K562 (cell line): ENCODE measurements around the gene BTBD1. TPM values are rescaled to one million over a fixed set of nuclear protein-coding genes. Genes with fewer than 3 reads are reported as not detected.

Source experiments
- ATF4 ChIP-seq: fragments of 450-650 bp; formaldehyde crosslinking; IDR thresholded peaks from 2 replicates; pipeline ENCODE4 v1.4.0; 2022; ENCODE audit warnings: mild to moderate bottlenecking, moderate library complexity
- BCLAF1 ChIP-seq, 2 experiments: fragments of 450-650 bp in 1 of 2; IDR thresholded peaks; 2 replicates each; pipeline ENCODE4 v1.6.1; 2011 to 2017; ENCODE audit warnings: low read depth in 2 of 2, antibody characterized with exemption in 1 of 2, borderline replicate concordance in 1 of 2, low read length in 1 of 2, mild to moderate bottlenecking in 1 of 2, mixed read lengths in 1 of 2; ENCODE audit not compliant: control insufficient read depth in 1 of 2
- FOXK2 ChIP-seq, 2 experiments: fragments of 450-650 bp; IDR thresholded peaks in 1 of 2; conservative IDR thresholded peaks in 1 of 2; 2 replicates each; pipeline ENCODE4 v1.6.1; 2016; ENCODE audit warnings: low read depth in 2 of 2, mild to moderate bottlenecking in 1 of 2
- GABPB1 ChIP-seq: sonication (generic); formaldehyde crosslinking; IDR thresholded peaks from 2 replicates; pipeline ENCODE4 v1.8.0; 2022; ENCODE audit warnings: mild to moderate bottlenecking, missing genetic modification reagents
- HNRNPLL ChIP-seq: fragments of 200-400 bp; formaldehyde crosslinking; IDR thresholded peaks from 2 replicates; pipeline ENCODE4 v1.6.1; 2017; ENCODE audit warnings: low read length, low read depth, mild to moderate bottlenecking; ENCODE audit not compliant: poor library complexity, severe bottlenecking
- KLF1 ChIP-seq: fragments of 450-650 bp; IDR thresholded peaks from 2 replicates; pipeline ENCODE4 v1.6.1; 2016; ENCODE audit warnings: missing genetic modification characterization, missing compliant biosample characterization
- MAFK ChIP-seq: IDR thresholded peaks from 2 replicates; pipeline ENCODE4 v1.6.1; 2011; ENCODE audit warnings: low read length, improper control_type of control experiment
- NEUROD1 ChIP-seq: fragments of 150-350 bp; IDR thresholded peaks from 2 replicates; pipeline ENCODE4 v1.6.1; 2014; ENCODE audit warnings: borderline replicate concordance, low read length, low read depth; ENCODE audit not compliant: partially characterized antibody
- PKNOX1 ChIP-seq: fragments of 450-650 bp; IDR thresholded peaks from 2 replicates; pipeline ENCODE4 v1.6.1; 2016
- POLR2A ChIP-seq: fragments of 450-650 bp; conservative IDR thresholded peaks from 2 replicates; pipeline ENCODE4 v1.6.1; 2016
- SAP30 ChIP-seq: fragments of 200-600 bp; sonication (generic); IDR thresholded peaks from 2 replicates; pipeline ENCODE4 v1.6.1; 2012; ENCODE audit warnings: borderline replicate concordance, low read depth, mild to moderate bottlenecking, moderate library complexity, low read length, control low read depth, inconsistent platforms; ENCODE audit not compliant: insufficient read depth, poor library complexity, severe bottlenecking
- SNIP1 ChIP-seq: fragments of 450-650 bp; IDR thresholded peaks from 2 replicates; pipeline ENCODE4 v1.7.1; 2017; ENCODE audit warnings: low read depth, mild to moderate bottlenecking
- ZBTB11 ChIP-seq, 3 experiments: fragments of 200-800 bp in 1 of 3; fragments of 250-450 bp in 1 of 3; fragments of 450-650 bp in 1 of 3; sonication (Bioruptor Pico) in 1 of 3; sonication (Bioruptor generic) in 1 of 3; formaldehyde crosslinking in 1 of 3; IDR thresholded peaks; 2 replicates each; pipeline versions ENCODE4 v1.6.1 to v1.8.0; 2016 to 2022; ENCODE audit warnings: mild to moderate bottlenecking in 2 of 3, missing genetic modification characterization in 2 of 3, missing compliant biosample characterization in 1 of 3, moderate library complexity in 1 of 3
- ZNF263 ChIP-seq: sonication (generic); formaldehyde crosslinking; IDR thresholded peaks from 2 replicates; pipeline ENCODE4 v1.8.0; 2022; ENCODE audit warnings: mild to moderate bottlenecking, missing genetic modification reagents, borderline replicate concordance
- ZNF282 ChIP-seq: sonication (generic); formaldehyde crosslinking; IDR thresholded peaks from 2 replicates; pipeline ENCODE4 v1.8.1; 2023; ENCODE audit warnings: missing genetic modification reagents
- ZNF445 ChIP-seq: fragments of 250-450 bp; sonication (Bioruptor Pico); IDR thresholded peaks from 2 replicates; pipeline ENCODE4 v1.4.0; 2020; ENCODE audit warnings: low read depth, mild to moderate bottlenecking, moderate library complexity
- ZNF778 ChIP-seq: fragments of 450-650 bp; formaldehyde crosslinking; IDR thresholded peaks from 2 replicates; pipeline ENCODE4 v1.4.0; 2020; ENCODE audit warnings: mild to moderate bottlenecking, moderate library complexity
- polyA plus RNA-seq, 8 experiments: library from polyadenylated mRNA; depleted of rRNA in 4 of 8; stranded (reverse) in 5 of 8; unstranded in 3 of 8; fragments of >200 nt; fragmentation: Nextera tagmentation in 2 of 8; fragmentation: Illumina TruSeq in 1 of 8; extraction: Ambion mirVana in 2 of 8; extraction: Trizol in 1 of 8; gene quantifications; 2 replicates each; pipeline versions ENCODE4 v1.2.1 to v1.2.3, GENCODE V29; 2011 to 2014; ENCODE audit warnings: inconsistent platforms in 1 of 8, missing spikeins in 1 of 8
- total RNA-seq, 7 experiments: library from RNA; depleted of rRNA in 6 of 7; stranded (reverse); fragments of >200 nt in 6 of 7; fragmentation: Illumina TruSeq in 2 of 7; extraction: Trizol in 2 of 7; gene quantifications; 2 replicates each; pipeline versions ENCODE4 v1.2.1 to v1.2.3, GENCODE V29; 2011 to 2021; ENCODE audit warnings: low replicate concordance in 1 of 7

BTBD1 gene
- total and polyA plus RNA-seq, 9 of the 15 experiments (the other 6 are each of a cell fraction or from before 2014, with no cell fraction given) = 19.4 to 106 (median 90.4) TPM

GRCh38 chr15:83066734-83067637, at the start of gene BTBD1 (continued):
- TF ChIP-seq SAP30 = peak; percentile 82
- TF ChIP-seq POLR2A = peak; percentile 94
- no peak for TF ChIP-seq ZNF778
- TF ChIP-seq NEUROD1 = peak; percentile 53
- 0 out of 2 replicates have a peak, but pooled peaks have one; percentile 64 for TF ChIP-seq KLF1
- TF ChIP-seq ZNF282 (CRISPR knock-in tag) = peak; percentile 12; the same call in 1 of the 2 replicates
- no peak for TF ChIP-seq MAFK
- no peak for TF ChIP-seq ZNF445 (CRISPR knock-in tag)
- no peak for TF ChIP-seq ATF4
- peak; percentile 74 to 96 (median 82); a peak in 5 of 6 replicates for TF ChIP-seq ZBTB11 (CRISPR knock-in tag; IDR thresholded peaks at IDR 0.05)
- TF ChIP-seq HNRNPLL = peak; percentile 75
- TF ChIP-seq BCLAF1 (IDR thresholded peaks at IDR 0.05; ENCODE audit: borderline replicate concordance in 1 of 2, control insufficient read depth in 1 of 2, low read depth in 2 of 2, low read length in 1 of 2) = no peak
- no peak for TF ChIP-seq ZNF263 (CRISPR knock-in tag)
- peak; percentile 88 for TF ChIP-seq GABPB1 (CRISPR knock-in tag)
- no peak for TF ChIP-seq SNIP1
- TF ChIP-seq PKNOX1 = no peak
- 0 out of 4 replicates have a peak, but pooled peaks of 1 of the 2 experiments have one; percentile 33 for TF ChIP-seq FOXK2 (conservative IDR thresholded peaks at IDR 0.05 in 1 of 2, IDR thresholded peaks at IDR 0.05 in 1 of 2; ENCODE audit: low read depth in 2 of 2)
